NCI-H82 treated with DMSO at 0.1 percent for 48 hours (cell line): ENCODE measurements around the gene HLX.

Experiments
- DNase-seq: peaks from one replicate; lab custom pipeline; 2025; ENCODE audit not compliant: unreplicated experiment; lab: John Stamatoyannopoulos, UW

Gene HLX, protein sequence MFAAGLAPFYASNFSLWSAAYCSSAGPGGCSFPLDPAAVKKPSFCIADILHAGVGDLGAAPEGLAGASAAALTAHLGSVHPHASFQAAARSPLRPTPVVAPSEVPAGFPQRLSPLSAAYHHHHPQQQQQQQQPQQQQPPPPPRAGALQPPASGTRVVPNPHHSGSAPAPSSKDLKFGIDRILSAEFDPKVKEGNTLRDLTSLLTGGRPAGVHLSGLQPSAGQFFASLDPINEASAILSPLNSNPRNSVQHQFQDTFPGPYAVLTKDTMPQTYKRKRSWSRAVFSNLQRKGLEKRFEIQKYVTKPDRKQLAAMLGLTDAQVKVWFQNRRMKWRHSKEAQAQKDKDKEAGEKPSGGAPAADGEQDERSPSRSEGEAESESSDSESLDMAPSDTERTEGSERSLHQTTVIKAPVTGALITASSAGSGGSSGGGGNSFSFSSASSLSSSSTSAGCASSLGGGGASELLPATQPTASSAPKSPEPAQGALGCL

DNA sequence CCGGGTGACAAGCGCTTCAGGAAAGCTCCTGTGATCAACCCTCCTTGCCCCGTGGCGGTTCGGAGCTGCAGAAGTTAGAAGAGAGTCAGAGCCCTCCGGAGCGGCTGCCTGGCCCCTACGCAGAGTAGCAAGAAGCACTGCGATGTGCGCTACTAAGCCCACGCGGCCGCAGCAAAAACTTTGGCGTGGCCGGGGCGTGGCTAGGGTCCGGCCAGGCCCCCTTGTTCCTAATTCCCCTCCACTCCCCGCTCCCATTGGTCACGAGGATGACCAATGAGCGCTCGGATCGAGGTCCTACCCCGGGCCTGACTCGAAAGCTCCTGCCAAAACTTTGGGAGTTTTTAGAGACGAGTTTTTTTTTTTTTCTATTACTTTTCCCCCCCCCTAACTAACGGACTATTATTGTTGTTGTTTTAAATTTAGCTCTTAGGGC is at the start of gene HLX:
Gene HLX (plus strand): TSS at position 368 of the 433 bp plus-strand sequence. CDS start 415 bp downstream, outside the sequence.
- peak; percentile 54 for DNase-seq

DNA sequence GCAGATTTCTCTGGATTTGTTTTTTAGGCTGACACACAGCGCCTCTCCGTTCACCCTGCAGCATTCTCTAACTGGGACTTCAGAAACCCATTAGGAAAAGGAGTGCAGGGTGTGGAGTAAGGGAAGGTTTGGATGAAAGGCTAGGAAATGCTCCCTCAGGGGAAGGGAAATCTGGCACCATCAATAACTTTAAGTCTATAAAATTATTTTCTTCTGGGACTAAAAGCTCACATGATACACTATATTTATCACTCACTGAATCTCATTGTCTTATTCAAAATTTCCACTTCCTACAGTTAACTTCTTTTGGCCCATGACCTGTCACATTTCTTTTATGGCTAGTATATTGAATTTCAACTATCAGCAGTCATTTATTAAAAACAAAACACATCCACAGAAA is 45.8 kb upstream of the HLX start:
- DNase-seq, result no peak

DNA sequence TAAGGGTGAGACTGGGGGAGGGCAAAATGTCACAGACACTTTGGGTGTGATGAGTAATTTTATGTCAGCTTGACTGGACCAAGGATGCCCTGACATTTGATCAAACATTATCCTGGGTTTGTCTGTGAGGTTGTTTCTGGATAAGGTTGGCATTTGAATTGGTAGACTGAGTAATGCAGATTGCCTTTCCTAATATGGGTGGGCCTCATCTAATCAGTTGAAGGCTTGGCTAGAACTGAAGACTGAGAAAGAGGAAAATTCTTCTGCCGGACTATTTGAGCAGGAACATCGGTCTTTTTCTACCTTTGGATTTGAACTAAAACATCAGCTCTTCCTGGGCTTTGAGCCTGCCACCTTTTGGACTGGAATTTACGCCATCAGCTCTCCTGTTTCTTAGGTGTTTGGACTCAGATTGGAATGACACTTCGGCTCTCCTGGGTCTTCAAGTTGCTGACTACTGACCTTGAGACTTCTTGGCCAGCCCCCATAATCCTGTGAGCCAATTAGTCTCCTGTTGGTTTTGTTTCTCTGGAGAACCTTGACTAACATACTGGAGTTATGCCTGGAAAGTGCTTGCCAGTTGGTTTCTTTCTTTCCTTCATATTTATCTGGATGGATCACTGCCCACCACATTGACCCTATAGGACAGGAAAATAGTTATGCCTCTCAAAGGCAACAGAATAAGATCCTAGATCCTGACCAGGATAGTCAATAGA is 44.9 kb upstream of the HLX start:
- DNase-seq, result no peak

DNA sequence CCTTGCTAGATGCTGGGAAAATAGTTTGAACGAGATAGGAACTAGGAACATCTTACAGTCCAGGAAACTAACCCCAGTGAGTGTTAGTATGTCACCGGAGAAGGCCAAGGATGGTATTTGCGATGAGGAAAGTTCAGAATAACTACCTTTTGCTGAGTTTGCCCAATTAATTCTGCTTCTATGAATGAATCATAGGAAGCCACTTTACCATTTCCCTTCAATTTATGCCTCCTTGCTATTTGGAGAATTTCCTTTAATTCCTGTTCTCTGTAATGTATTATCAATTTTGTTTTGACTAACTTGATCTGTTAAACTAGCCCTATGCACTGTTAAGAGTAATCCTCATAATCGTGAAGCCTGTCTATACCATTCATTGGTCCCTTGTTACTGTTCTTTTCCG is 40.7 kb upstream of the HLX start:
- no peak for DNase-seq

DNA sequence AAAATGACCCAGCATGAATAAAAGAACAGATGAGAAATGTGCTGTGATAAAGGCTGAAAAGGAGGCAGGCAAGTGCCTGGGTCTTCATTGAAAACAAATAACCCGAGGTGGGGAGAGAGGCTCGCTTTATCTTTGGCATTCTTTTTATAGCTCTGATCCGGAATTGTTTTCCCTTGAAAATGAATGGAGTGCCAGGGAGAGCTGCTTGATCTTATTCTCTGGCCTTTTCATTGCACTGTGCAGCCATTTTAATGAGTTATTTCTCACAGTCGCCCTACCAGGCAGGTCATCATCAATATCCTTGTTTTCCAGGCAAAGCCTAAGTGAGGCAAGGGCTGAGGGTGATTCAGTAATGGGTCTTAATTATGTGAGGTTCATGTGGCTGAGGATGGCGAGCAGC is 39.8 kb upstream of the HLX start:
- DNase-seq, result no peak

DNA sequence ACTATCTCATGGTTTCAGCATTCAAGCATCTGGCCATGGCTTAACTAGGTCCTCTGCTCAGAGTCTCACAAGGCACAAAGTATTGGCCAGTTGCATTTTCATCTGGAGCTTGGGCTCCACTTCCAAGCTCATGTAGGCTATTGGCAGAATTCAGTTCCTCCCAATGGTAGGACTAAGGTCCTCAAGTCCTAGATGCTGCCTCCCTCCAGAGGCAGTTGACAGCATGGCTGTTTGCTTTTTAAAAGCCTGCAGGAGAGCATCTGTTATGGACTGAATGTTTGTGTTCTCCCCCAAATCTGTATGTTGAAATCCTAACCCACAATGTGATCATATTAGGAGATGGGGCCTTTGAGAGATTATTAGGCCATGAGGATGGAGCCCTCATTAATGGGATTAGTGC is 38.0 kb upstream of the HLX start:
- peak; percentile 60 for DNase-seq

DNA sequence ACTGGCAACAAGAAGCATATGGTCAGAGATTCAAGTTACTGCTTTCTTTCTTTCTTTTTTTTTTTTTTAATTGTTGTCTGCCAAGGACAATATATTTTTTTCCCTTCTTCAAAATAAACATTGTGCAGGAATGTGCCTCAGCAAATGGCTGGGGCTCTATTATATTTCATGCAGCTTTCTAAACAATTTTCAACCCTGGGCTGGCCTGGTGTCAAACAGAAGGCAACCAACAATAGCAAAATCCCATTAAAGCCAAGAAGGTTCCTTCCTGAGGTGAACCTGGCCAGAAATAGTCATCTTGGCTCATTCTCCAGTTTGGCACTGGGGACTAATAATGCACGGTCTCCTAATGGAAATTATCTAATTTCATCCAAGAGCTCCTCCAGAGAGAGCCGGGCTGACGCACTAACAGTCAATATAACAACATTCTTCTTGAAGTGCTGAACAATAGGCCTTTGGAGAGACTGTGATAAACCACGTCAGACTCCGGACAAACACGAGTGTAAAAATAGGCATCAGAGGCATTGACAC is 35.7 kb upstream of the HLX start:
- no peak for DNase-seq

DNA sequence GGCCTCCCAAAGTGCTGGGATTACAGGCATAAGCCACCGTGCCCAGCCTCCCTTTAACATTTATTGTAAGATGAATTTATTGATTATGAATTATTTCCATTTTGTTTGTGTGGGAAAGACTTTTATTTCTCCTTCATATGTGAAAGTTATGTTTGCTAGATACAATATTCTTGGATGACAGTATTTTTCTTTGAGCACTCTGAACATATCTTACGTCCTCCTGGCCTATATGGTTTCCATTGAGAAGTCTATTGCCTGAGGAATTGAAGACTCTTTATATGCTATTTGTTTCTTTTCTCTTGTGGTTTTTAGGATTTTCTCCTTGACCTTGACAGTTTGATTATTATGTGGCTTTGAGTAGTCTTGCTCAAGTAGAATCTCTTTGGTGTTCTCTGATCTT is 26.8 kb upstream of the HLX start:
- DNase-seq, result no peak

DNA sequence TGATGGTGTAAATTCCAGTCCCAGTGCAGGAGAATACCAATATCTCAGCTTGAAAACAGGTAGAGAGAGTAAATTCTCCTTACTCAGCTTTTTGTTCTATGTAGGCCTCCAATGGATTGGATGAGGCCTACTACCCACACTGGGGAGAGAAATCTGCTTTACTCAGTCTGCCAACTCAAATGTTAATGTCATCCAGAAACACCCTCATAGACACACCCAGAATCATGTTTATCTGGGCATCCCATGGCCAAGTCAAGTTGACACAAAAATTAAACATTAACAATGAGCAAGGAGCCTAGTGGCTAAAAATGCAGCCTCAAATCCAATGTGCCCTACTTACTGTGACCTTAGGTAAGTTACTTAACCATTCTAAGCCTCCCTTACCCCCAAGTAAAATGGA is 6.9 kb upstream of the HLX start:
- DNase-seq, result no peak

DNA sequence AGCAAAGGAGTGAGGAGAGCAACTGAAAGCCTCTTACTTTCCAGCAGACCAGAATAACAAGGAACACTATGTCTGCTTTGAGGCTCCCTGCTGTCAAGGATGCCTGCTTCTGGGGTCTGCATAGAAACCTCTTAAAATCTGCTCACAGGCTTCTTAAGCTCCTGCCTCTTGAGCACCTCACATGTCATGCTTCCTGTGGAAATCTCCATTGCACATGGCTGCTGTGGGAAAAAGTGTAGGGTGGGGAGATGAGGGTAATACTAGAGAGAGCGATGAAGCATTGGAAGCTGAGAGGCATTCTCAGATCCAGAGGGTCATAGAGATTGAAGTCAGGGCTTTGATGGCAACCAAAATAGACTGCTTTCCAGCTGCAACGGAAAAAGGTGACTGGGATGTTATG is 6.2 kb upstream of the HLX start:
- DNase-seq, result no peak

DNA sequence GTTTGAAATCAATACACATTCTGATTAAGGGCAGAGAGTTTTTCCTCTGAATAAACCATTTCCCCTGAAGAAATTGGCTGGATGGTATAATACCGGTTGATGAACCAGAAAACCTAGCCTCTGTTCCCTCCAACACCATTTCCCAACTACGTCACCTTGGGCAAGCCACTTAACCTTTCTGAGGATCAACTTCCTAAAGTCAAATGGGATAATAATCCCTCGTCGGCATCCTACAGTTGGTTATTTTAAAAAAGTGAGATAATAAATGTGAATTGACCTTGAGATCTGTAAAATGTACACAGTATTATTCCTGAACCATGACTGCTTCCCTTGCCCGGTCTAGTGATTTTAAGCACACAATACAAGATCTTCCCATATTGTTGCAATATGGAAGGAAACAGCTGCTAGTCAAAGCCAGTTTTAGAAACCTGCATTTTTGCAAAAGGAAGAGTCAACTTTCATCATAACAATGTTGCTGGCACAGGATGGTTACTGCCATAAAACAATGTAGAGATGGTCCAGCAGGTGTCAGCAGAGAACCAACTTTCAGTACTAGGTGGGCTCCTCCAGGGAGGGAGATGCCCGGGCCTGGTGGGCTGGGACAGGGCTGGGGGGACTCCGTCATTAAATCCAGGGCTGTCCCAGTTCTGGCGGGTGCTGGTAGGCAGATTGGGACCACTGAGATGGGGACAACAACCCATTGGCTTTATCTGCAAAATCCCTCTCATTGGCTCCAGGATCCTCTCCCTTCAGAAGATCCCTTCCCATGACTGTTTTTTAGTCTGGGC is 5.2 kb upstream of the HLX start:
- DNase-seq, result peak; percentile 57

DNA sequence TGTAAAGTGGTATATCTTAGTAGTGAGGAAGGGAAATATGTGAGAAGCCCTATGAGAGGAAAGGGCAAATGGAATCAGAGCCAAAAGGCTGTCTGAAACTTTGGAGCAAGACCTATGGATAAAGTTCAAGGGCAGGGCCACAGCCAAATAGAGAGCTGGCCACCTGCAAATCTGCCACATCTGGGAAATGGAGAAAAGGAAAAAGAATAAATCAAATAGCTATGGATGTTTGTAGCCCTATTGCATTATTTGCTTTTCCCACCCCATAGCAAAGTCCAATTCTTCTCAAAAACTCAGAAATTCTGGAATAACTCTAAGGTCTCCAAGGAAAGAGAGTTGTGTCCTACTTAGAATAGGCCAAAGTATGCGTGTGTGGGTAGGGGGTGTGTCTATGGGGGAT is 4.0 kb upstream of the HLX start:
- DNase-seq, result no peak

DNA sequence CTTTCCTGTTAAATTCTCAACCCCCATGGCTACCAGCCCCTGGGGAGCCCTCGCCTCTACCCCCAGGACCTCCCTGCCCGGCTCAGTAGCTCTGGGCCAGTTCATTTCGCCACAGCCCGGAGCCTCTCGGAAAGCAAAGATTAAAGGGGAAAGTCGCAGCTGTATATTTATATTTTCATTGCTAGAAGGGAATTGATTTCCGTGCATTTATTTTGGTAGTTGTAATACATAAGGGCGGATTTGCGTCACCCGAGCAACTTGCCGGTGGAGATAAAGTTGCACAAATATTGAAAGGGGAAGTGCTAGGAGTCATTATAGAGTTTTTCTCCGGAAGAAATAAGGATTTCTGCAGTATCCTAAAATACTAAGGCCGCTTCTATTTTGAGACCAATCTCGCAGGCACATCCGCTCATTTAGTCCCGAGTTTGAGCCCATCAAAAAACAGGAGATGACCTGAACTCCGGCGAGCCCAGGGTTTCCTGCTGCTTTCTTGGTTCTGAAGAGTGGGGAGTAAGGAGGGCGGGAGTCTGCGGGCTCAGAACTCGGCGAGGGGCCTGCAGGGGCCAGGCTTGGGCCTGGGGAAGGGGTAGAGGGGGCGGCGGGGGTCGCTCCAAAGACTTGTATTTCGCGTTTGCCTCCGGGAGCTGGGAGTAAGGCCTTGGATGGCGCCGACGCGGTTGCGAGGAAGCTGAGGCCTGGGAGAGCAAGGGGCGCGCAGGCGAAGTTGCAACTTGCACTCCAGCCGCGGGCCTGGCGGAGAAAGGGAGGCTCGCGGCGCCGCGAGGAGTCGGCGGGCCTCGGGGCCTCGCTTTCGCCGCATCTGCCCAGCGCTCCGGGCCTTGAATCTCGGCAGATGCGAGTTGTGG is 2.5 kb upstream of the HLX start:
- DNase-seq, result no peak

DNA sequence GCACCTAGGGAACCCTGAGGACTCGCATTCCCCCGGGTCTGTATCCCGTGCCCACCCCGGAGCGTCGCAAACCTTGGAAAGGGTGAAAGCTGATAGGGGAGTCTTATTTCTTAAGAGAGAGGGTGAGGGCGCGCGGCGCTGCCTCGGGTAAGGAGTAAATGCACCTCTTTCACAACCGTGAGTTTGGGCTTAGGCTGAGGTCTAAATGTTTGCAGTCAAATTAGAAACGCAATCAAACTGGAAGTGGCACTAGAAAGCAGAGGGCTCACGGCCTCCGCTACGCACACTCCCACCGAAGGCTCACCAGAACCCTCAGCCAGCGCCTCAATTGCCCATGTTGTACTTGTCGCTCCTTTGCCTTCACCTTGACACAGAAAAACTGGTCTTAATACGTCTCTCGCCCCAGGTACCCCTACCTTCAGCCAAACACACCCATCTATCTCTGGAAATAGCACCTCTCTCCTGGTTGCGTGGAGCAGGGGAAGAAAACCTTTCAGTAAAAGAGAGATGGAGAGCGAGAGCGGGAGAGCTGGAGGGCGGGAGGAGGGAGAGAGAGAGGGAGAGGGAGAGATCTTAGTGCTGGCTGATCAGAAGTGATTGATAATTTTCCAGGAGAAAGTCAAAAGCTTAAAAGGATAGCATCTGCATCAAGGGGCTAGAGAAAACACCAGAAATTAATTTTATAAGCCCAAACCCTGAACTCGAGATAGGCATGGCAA is 1.7 kb upstream of the HLX start:
- no peak for DNase-seq

DNA sequence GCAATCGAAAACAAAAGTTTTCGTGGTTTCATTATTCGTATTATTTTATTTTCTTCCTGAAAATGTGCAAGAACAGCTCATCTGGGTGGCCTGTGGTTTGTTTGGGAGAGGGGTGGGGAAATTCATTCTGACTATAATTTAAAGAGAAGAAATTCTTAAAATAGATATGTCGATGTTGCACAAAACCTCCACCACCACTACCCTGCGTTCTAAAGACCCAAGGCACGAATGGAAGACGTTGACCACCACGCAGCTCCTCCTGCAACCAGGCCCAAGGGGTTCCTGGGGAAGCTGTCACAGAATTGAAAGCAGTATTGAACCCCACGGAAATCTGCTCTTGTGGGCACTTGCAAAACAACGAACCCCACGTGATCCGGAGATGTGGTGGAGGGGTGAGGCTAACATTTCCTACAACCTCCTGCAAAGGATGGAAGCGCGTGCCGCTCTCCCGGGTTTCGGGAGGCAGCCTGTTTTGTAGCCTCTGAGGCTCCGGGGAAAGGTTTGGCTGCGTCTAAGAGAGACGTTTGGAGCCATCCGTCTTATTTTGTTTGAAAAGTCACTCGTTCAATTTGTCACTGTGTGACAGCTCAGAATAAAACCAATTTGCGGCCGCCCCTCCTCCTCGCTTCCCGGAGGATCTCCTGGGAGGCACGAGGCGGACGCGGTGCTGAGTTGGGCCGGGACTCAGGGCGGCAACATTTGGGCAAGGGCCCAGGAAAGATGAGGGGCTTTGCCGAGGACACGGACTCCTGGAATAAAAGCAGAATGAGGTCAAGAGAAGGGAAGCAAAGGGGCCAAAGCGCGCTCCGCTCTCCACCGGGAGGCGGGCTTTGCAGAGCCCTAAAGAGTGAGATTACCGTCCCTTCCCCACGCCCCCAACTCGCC is 810 bp upstream of the HLX start:
- no peak for DNase-seq

DNA sequence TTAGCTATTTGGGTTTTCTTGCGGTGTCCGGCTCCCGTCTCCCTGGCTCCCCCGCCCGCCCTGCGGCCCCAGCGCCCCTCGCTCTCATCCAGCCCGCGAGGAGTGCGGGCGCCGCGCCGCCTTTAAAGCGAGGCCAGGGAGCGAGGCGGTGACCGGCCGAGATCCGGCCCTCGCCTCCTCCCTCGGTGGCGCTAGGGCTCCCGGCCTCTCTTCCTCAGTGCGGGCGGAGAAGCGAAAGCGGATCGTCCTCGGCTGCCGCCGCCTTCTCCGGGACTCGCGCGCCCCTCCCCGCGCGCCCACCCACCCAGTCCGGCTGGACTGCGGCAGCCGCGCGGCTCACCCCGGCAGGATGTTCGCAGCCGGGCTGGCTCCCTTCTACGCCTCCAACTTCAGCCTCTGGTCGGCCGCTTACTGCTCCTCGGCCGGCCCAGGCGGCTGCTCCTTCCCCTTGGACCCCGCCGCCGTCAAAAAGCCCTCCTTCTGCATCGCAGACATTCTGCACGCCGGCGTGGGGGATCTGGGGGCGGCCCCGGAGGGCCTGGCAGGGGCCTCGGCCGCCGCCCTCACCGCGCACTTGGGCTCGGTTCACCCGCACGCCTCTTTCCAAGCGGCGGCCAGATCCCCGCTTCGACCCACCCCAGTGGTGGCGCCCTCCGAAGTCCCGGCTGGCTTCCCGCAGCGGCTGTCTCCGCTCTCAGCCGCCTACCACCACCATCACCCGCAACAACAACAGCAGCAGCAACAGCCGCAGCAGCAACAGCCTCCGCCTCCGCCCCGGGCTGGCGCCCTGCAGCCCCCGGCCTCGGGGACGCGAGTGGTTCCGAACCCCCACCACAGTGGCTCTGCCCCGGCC is 492 bp downstream of the HLX start:
- DNase-seq, result no peak

DNA sequence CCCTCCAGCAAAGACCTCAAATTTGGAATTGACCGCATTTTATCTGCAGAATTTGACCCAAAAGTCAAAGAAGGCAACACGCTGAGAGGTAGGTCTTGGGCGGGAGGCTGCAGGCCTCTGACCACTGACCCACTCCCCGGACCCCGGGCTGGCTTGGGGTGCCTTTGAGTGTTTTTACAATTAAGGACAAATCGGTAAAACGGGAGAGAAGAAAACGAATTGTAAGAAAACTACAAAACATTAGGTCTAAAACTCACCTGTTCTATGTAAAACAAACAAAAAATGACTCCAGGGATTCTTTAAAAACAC is 1.1 kb downstream of the HLX start:
- DNase-seq, result no peak
